Pancreas (tissue), 10 donors: ENCODE data around the gene TNIK. TPM values are rescaled to one million over a fixed set of nuclear protein-coding genes. Genes with fewer than 3 reads are reported as not detected.

ENCODE experiments used
- ATAC-seq, 4 donors: fragments of 200-7000 bp; cut with Tn5 transposase; one replicate each; pipeline versions ENCODE4 v1.8.0 to v1.9.1; 2020; ENCODE audit warnings: mild to moderate bottlenecking in 4 of 4, moderate library complexity in 4 of 4
- DNase-seq, 6 donors: peaks; one replicate each; pipeline ENCODE4 v3.0.0-alpha.2; 2020
- FAIRE-seq: peaks from 2 replicates; lab custom pipeline; 2012; peaks lifted over from hg19 to GRCh38; lab: Jason Lieb, UNC
- H3K27ac ChIP-seq, 4 donors: fragments of 200-600 bp; sonication (generic); 1 replicate in 3 of 4; 2 replicates in 1 of 4; pipeline versions ENCODE4 v1.5.0 to v1.8.0; 2020
- H3K27me3 ChIP-seq, 4 donors: fragments of 200-600 bp; one replicate each; pipeline ENCODE4 v1.8.0; 2021
- H3K36me3 ChIP-seq, 3 donors: fragments of 200-600 bp; sonication (generic) in 1 of 3; one replicate each; pipeline versions ENCODE4 v1.5.0 to v1.8.0; 2020 to 2021
- H3K4me1 ChIP-seq, 3 donors: fragments of 200-600 bp; one replicate each; pipeline ENCODE4 v1.8.0; 2021
- H3K4me3 ChIP-seq, 4 donors: fragments of 200-600 bp; sonication (generic) in 2 of 4; one replicate each; pipeline versions ENCODE4 v1.5.0 to v1.8.0; 2020 to 2021
- H3K9me3 ChIP-seq, 4 donors: fragments of 200-600 bp; one replicate each; pipeline ENCODE4 v1.8.0; 2021
- WGBS, 2 donors: extraction: QIAGEN DNeasy Blood & Tissue Kit; methylation state at CpG; one replicate each; pipeline ENCODE4 v1.1.7; 2013; 5-methylcytosine and 5-hydroxymethylcytosine counted together
- intact Hi-C, 3 donors: fragments of 100-400 bp; cut with DNase I; formaldehyde crosslinking; loops; one replicate each; pipeline versions ENCODE4 v1.11.1 to v1.14.2; 2022
- polyA plus RNA-seq, 2 donors: library from polyadenylated mRNA; stranded (reverse); fragments of 200-250 nt; gene quantifications; one replicate each; pipeline ENCODE4 v1.2.3, GENCODE V29; 2013
- total RNA-seq, 6 donors: library from RNA; stranded (reverse); fragmentation: NEBNext Ultra II Directional in 4 of 6; extraction: Animal tissue kit (Norgen Biotek cat#: 25700) in 4 of 6; gene quantifications; one replicate each; pipeline versions ENCODE4 v1.2.1 to v1.2.4, GENCODE V29; 2021 to 2023
- TF ChIP-seq, protein P1 (sequence below), 4 donors: fragments of 200-600 bp; sonication (generic) in 3 of 4; IDR thresholded peaks; one replicate each; pipeline versions ENCODE4 v1.5.0 to v1.8.0; 2021; ENCODE audit warnings: antibody characterized with exemption in 4 of 4
- donor health status: healthy with polysubstance abuse.
- donor health status: DM: no; HTN: no; CAD: no; lungs with moderate emphysema.
- donor health status: DM: no; HTN: no; CAD: no.
- donor health status: control.
- donor health status: control.
- donor health status: Bipolar disorder and iron deficiency.
- donor health status: DM: yes; HTN: yes; CAD: no.
- donor health status: DM: no; HTN: no; CAD: no.
- donor health status: DM: no; HTN: no; CAD: no.
- donor health status: DM: yes; HTN: yes; CAD: no.

Gene TNIK
- total and polyA plus RNA-seq, 8 donors, result 3.5 to 13.6 (median 5.8) TPM

DNA sequence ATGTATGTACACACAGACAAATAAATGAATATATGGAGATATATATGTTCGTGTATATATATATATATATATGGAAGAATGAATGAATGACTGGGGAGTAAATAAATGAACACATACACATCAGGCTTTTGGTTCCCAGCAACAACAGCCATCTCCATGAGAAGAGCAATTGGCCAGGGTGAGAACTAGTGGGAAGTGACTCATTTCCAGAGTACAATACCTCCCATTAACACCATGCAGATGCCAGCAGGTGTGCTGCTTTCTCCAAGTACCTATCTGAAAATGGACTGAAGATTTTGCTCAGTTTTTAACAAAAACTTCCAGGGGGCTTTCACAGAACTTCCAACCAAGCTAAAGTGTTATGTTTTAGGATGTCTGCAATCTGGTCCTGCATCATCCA, 253.9 kb downstream of the TNIK start:
- no peak for DNase-seq
- H3K4me1 ChIP-seq, result no peaks in the 10 kb centered on the region
- H3K27ac ChIP-seq, result no peak overlapping the region
- H3K27me3 ChIP-seq, result no peaks in the 10 kb centered on the region
- no peak for ATAC-seq
- no peaks in the 10 kb centered on the region for H3K9me3 ChIP-seq
- WGBS, 2 donors, result 74 to 89% methylated on average over 1 of the region's 1 CpG
- FAIRE-seq, result no peak
- intact Hi-C loops, result no loop called here
- TF ChIP-seq, protein P1, sequence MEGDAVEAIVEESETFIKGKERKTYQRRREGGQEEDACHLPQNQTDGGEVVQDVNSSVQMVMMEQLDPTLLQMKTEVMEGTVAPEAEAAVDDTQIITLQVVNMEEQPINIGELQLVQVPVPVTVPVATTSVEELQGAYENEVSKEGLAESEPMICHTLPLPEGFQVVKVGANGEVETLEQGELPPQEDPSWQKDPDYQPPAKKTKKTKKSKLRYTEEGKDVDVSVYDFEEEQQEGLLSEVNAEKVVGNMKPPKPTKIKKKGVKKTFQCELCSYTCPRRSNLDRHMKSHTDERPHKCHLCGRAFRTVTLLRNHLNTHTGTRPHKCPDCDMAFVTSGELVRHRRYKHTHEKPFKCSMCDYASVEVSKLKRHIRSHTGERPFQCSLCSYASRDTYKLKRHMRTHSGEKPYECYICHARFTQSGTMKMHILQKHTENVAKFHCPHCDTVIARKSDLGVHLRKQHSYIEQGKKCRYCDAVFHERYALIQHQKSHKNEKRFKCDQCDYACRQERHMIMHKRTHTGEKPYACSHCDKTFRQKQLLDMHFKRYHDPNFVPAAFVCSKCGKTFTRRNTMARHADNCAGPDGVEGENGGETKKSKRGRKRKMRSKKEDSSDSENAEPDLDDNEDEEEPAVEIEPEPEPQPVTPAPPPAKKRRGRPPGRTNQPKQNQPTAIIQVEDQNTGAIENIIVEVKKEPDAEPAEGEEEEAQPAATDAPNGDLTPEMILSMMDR (IDR thresholded peaks at IDR 0.05), result no peak
- no peak overlapping the region for H3K4me3 ChIP-seq
- no peaks in the 10 kb centered on the region for H3K36me3 ChIP-seq

DNA sequence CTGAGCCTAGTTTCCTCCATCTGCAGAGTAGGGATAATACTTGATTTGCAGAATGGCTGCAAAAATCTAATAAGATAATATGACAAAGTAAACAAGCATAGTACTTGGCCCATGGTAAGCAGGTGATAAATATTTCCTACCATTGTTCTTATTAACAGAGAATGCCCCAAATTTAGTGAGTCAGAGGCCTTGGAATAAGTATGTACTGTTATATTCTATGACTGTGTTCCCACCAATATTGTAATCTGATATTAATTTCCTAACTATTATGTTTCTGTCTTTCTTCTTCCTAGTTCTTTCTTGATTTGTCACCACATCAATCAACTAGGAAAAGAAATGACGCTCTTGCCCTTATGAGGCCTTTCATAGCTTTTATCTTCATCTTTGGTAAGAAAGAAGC, 255.3 kb downstream of the TNIK start:
- no peak overlapping the region for H3K27ac ChIP-seq
- H3K27me3 ChIP-seq, result no peaks in the 10 kb centered on the region
- no peaks in the 10 kb centered on the region for H3K4me1 ChIP-seq
- H3K36me3 ChIP-seq, result no peaks in the 10 kb centered on the region
- TF ChIP-seq, protein P1 (IDR thresholded peaks at IDR 0.05), result no peak
- no peaks in the 10 kb centered on the region for H3K9me3 ChIP-seq
- intact Hi-C loops, result no loop called here
- no peak for FAIRE-seq
- DNase-seq, result no peak
- no peak overlapping the region for H3K4me3 ChIP-seq
- WGBS, 2 donors, result 91 to 94% methylated on average over 1 of the region's 1 CpG
- ATAC-seq, result no peak

DNA sequence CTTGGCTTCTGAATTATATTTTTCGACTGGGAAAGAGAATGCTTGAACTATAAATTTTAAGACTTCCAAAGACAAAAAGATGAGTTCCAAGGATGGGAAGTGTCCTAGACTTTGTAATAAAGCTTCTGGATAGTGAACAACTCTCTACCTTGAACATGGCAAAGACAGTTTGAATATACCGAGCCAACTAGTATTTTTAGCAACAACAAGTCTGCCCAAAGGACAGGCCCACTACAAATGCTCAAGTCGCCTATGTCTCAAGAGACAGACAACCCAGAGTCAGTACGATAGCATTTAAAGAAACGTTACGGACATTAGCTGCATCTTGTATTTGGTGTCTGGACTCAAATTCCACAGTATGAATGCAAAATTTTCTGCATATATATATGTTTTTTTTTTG, 258.4 kb downstream of the TNIK start:
- Histone ChIP-seq H3K36me3 (no peaks in the 10 kb centered on the region), H3K27ac (no peak overlapping the region), H3K27me3 (no peaks in the 10 kb centered on the region), H3K9me3 (no peaks in the 10 kb centered on the region), H3K4me3 (no peak overlapping the region), H3K4me1 (no peaks in the 10 kb centered on the region)
- ATAC-seq (no peak), FAIRE-seq (no peak), DNase-seq (no peak)
- intact Hi-C loops, result no loop called here
- 82 to 89% methylated on average over 6 of the region's 6 CpGs for WGBS, 2 donors
- TF ChIP-seq, protein P1 (IDR thresholded peaks at IDR 0.05), result no peak

DNA sequence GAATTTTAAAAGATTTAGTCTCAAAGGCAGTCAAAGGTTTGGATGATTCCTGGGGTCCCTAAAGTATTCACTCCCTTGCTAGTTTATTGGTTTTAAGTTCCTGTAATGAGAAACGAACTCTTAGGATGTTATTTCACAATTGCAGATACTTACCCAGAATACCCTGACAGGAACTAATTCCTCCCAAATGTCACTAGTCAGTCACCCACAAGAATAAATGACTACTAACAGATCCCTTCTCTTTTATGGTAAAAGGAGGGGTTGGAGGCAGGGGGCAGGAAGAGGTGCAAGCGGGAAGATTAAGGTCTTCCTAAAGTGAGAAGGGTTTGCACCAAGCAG, 259.5 kb downstream of the TNIK start:
- 92 to 100% methylated on average over 2 of the region's 2 CpGs for WGBS, 2 donors
- Histone ChIP-seq H3K27me3 (no peaks in the 10 kb centered on the region), H3K4me1 (no peaks in the 10 kb centered on the region), H3K4me3 (no peak overlapping the region), H3K27ac (no peak overlapping the region), H3K9me3 (no peaks in the 10 kb centered on the region), H3K36me3 (no peaks in the 10 kb centered on the region)
- DNase-seq (no peak), ATAC-seq (no peak), FAIRE-seq (no peak)
- intact Hi-C loops, result no loop called here
- TF ChIP-seq, protein P1 (IDR thresholded peaks at IDR 0.05), result no peak

DNA sequence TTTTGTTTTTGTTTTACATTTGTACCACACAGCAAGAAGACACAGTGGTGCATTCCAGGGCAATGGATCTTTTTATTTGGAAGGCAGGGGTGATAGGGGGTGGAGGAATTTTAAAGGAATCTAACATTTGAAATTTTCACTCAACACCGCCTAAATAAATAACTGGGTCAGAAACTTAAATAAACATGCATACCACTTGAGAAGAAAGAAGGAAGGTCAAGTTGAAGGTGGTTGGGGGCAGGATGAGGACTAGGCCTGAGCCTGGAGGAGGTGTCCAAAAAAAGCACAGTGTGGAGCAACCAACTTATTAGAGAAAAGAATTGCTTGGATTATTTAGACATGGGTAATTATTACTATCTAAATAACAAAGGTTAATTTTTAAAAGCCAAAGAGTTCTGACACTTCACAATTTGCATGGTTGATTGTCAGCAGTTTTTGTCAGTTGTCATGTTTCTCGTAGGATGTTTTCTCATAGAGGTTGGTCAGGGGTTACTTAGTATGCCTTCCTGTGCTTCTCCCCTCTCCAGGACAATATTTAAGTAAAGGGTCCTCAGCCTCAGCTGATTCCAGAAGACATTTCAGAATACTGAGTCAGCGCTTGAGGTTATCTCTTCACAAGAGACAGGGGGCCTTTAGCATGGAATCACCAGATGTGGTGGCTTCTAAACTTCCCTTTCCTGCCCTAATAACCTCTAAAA, 260.0 kb downstream of the TNIK start:
- 62 to 91% methylated on average over 3 of the region's 3 CpGs for WGBS, 2 donors
- ATAC-seq, result no peak
- Histone ChIP-seq H3K4me3 (no peak overlapping the region), H3K27ac (no peak overlapping the region), H3K27me3 (no peaks in the 10 kb centered on the region), H3K36me3 (no peaks in the 10 kb centered on the region), H3K9me3 (no peaks in the 10 kb centered on the region), H3K4me1 (no peaks in the 10 kb centered on the region)
- no peak for DNase-seq
- intact Hi-C loops, result no loop called here
- no peak for FAIRE-seq
- TF ChIP-seq, protein P1 (IDR thresholded peaks at IDR 0.05), result no peak
